ENCODE results near the gene SOX15.
"Not testable (repeated sequence)": the region's sequence is repeated elsewhere in the genome, so short reads cannot be mapped to it uniquely, and the experiment has no call there.

SOX15 gene

GRCh38 chr17:7606280-7606679 lies 16.4 kb upstream of the SOX15 start:
- no peak for DNase-seq

- DNase-seq: not testable (repeated sequence)
These were observed 7.7 kb upstream of the SOX15 start for GRCh38 chr17:7597561-7597960.

GRCh38 chr17:7593296-7593695 lies 3.4 kb upstream of the SOX15 start:
- DNase-seq: no peak

GRCh38 chr17:7592422-7593021 lies 2.6 kb upstream of the SOX15 start:
- DNase-seq: no peak

- DNase-seq: no peak
These were observed 1.7 kb upstream of the SOX15 start for GRCh38 chr17:7591596-7591995.

GRCh38 chr17:7590743-7591142 lies 849 bp upstream of the SOX15 start:
- no peak for DNase-seq

- DNase-seq: peak in 3 of 4 experiments; percentile 32 to 41 (median 37)
These were observed 558 bp downstream of the SOX15 start for GRCh38 chr17:7589204-7589868.

GRCh38 chr17:7588553-7589203 lies 1.2 kb downstream of the SOX15 start:
- no peak for DNase-seq

GRCh38 chr17:7587420-7588151 lies 2.3 kb downstream of the SOX15 start:
- no peak for DNase-seq

GRCh38 chr17:7586673-7587419 lies 3.0 kb downstream of the SOX15 start:
- DNase-seq: no peak

- DNase-seq: peak; percentile 82 to 87 (median 85)
These were observed 6.4 kb downstream of the SOX15 start, which contains the start of gene MPDU1 for GRCh38 chr17:7583253-7584109. TSS of gene MPDU1 (plus strand) at chr17:7583852. CDS start at chr17:7583863, 11 bp downstream.

GRCh38 chr17:7582396-7583252 lies 7.3 kb downstream of the SOX15 start:
- no peak for DNase-seq

- DNase-seq: no peak
These were observed 9.0 kb downstream of the SOX15 start for GRCh38 chr17:7580604-7581575.

- no peak for DNase-seq
These were observed 9.9 kb downstream of the SOX15 start for GRCh38 chr17:7579834-7580603.

- DNase-seq: peak in 3 of 4 experiments; percentile 33 to 58 (median 35)
These were observed 10.7 kb downstream of the SOX15 start, which contains the start of gene CD68 for GRCh38 chr17:7579001-7579833. TSS of gene CD68 (plus strand) at chr17:7579638. CDS start at chr17:7579678, 40 bp downstream.

GRCh38 chr17:7577327-7578199 lies 12.3 kb downstream of the SOX15 start:
- DNase-seq: no peak

All from activated CD4-positive, CD25-positive, alpha-beta regulatory T cell (primary cell).